Lung (tissue), 12 donors: Measurements from ENCODE around the gene RPL27. TPM values are rescaled to one million over a fixed set of nuclear protein-coding genes. Genes with fewer than 3 reads are reported as not detected.

Experiments
- ATAC-seq: fragments of 200-7000 bp; cut with Tn5 transposase; one replicate; pipeline ENCODE4 v1.9.1; 2020; ENCODE audit warnings: moderate number of reproducible peaks; ENCODE audit not compliant: insufficient read depth, low FRiP score
- DNase-seq, 3 donors: peaks; one replicate each; pipeline ENCODE4 v3.0.0-alpha.2; 2013 to 2017
- H3K27ac ChIP-seq, 2 donors: one replicate each; pipeline ENCODE4 v1.5.1; 2013; ENCODE audit warnings: mild to moderate bottlenecking in 2 of 2, moderate library complexity in 2 of 2, control low read depth in 1 of 2, inconsistent platforms in 1 of 2, low read depth in 1 of 2, low read length in 1 of 2
- H3K27me3 ChIP-seq, 3 donors: one replicate each; pipeline ENCODE4 v1.5.1; 2013; ENCODE audit warnings: low read length in 2 of 3; ENCODE audit not compliant: control insufficient read depth in 3 of 3, insufficient read depth in 3 of 3
- H3K36me3 ChIP-seq, 4 donors: one replicate each; pipeline ENCODE4 v1.5.1; 2013; ENCODE audit warnings: low read length in 4 of 4, mild to moderate bottlenecking in 1 of 4, moderate library complexity in 1 of 4; ENCODE audit not compliant: control insufficient read depth in 4 of 4, insufficient read depth in 4 of 4
- H3K4me1 ChIP-seq, 5 donors: one replicate each; pipeline ENCODE4 v1.5.1; 2013; ENCODE audit warnings: low read length in 5 of 5, mild to moderate bottlenecking in 2 of 5, moderate library complexity in 1 of 5; ENCODE audit not compliant: control insufficient read depth in 5 of 5, insufficient read depth in 5 of 5
- H3K4me3 ChIP-seq: one replicate; pipeline ENCODE4 v1.5.1; 2013; ENCODE audit warnings: mild to moderate bottlenecking, control low read depth, moderate library complexity
- H3K9ac ChIP-seq, 2 donors: one replicate each; pipeline ENCODE4 v1.5.1; 2013; ENCODE audit warnings: low read length in 2 of 2, control low read depth in 1 of 2; ENCODE audit not compliant: insufficient read depth in 1 of 2
- H3K9me3 ChIP-seq, 4 donors: one replicate each; pipeline ENCODE4 v1.5.1; 2013; ENCODE audit warnings: low read length in 3 of 4, mild to moderate bottlenecking in 1 of 4, moderate library complexity in 1 of 4; ENCODE audit not compliant: control insufficient read depth in 4 of 4, insufficient read depth in 3 of 4
- WGBS, 2 donors: extraction: QIAGEN DNeasy Blood & Tissue Kit; methylation state at CpG; one replicate each; pipeline ENCODE4 v1.1.7; 2013; 5-methylcytosine and 5-hydroxymethylcytosine counted together
- polyA plus RNA-seq, 2 donors: library from polyadenylated mRNA; stranded (reverse); fragments of 200-250 nt; gene quantifications; one replicate each; pipeline ENCODE4 v1.2.1, GENCODE V29; 2013
- total RNA-seq, 2 donors: library from RNA; depleted of rRNA in 1 of 2; stranded (reverse); fragments of >200 nt in 1 of 2; gene quantifications; one replicate each; pipeline ENCODE4 v1.2.1, GENCODE V29; 2014 to 2021
- TF ChIP-seq, protein P1 (sequence below): IDR thresholded peaks from 2 replicates; pipeline ENCODE4 v1.5.1; 2012; ENCODE audit warnings: mild to moderate bottlenecking; ENCODE audit errors: control extremely low read depth, extremely low read depth
- donor health status: control.
- donor health status: control.
- donor health status: Bipolar disorder and iron deficiency.
- donor health status: healthy.
- donor health status: DM: yes; HTN: yes; CAD: no.

RPL27 gene
- total and polyA plus RNA-seq, 4 donors = 665 to 3,245 (median 1,584) TPM

DNA sequence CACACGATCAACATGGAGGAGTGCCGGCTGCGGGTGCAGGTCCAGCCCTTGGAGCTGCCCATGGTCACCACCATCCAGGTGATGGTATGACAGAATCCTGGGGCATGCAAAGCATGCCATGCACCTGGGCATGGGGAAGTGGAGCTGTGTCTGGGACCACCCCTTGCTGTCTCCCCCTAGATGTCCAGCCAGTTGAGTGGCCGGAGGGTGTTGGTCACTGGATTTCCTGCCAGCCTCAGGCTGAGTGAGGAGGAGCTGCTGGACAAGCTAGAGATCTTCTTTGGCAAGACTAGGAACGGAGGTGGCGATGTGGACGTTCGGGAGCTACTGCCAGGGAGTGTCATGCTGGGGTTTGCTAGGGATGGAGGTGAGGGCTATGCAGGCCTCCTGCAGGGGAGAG, 15.1 kb downstream of the RPL27 start:
- no peak for DNase-seq
- peaks cover 0 to 23% (median 3%) of the 10 kb centered on the region in 5 donors for H3K4me1 ChIP-seq
- WGBS, 2 donors = 82% methylated on average over 8 of the region's 8 CpGs

DNA sequence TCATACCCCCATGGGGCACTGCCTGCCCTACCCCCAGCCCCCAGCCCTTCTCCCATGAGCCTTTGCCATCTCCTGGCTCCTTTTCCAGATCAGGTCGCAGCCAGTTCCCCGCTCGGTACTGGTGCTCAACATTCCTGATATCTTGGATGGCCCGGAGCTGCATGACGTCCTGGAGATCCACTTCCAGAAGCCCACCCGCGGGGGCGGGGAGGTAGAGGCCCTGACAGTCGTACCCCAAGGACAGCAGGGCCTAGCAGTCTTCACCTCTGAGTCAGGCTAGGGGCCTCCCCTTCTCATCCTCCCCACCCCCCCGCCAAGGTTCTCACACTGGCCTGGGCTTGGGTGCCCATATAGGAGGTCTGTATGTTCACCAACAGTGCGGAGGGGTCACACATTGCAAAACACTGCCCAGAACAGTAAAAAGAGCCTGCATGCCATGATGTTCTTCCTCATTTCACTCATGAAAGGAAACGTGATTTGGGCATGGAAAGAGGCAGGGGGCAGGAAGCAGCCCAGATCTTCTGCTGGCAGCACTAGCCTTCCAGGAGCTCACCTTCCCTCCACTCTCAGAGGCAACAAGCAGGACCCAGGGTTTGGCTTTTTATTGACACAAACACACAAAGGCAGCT, 15.9 kb downstream of the RPL27 start:
- no peak overlapping the region for H3K4me3 ChIP-seq
- H3K4me1 ChIP-seq = peaks cover 0 to 26% (median 9%) of the 10 kb centered on the region in 5 donors
- no peak overlapping the region for H3K9ac ChIP-seq
- no peaks in the 10 kb centered on the region for H3K27me3 ChIP-seq
- H3K27ac ChIP-seq = peak overlapping the region in 1 of 2 donors; percentile 48
- 64 to 76% methylated on average over 12 of the region's 12 CpGs for WGBS, 2 donors
- H3K9me3 ChIP-seq = no peaks in the 10 kb centered on the region
- H3K36me3 ChIP-seq = peaks cover 0 to 42% (median 7%) of the 10 kb centered on the region in 4 donors
- ATAC-seq (no peak), DNase-seq (no peak)
- TF ChIP-seq, protein P1, sequence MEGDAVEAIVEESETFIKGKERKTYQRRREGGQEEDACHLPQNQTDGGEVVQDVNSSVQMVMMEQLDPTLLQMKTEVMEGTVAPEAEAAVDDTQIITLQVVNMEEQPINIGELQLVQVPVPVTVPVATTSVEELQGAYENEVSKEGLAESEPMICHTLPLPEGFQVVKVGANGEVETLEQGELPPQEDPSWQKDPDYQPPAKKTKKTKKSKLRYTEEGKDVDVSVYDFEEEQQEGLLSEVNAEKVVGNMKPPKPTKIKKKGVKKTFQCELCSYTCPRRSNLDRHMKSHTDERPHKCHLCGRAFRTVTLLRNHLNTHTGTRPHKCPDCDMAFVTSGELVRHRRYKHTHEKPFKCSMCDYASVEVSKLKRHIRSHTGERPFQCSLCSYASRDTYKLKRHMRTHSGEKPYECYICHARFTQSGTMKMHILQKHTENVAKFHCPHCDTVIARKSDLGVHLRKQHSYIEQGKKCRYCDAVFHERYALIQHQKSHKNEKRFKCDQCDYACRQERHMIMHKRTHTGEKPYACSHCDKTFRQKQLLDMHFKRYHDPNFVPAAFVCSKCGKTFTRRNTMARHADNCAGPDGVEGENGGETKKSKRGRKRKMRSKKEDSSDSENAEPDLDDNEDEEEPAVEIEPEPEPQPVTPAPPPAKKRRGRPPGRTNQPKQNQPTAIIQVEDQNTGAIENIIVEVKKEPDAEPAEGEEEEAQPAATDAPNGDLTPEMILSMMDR = no peak

More for the DNA sequence above, 15.1 kb downstream of the RPL27 start:
- peaks cover 0 to 40% (median 5%) of the 10 kb centered on the region in 4 donors for H3K36me3 ChIP-seq
- no peak overlapping the region for H3K9ac ChIP-seq
- H3K9me3 ChIP-seq = no peaks in the 10 kb centered on the region
- H3K27ac ChIP-seq = peak overlapping the region in 1 of 2 donors; percentile 30
- TF ChIP-seq, protein P1 = no peak
- no peak for ATAC-seq
- H3K4me3 ChIP-seq = no peak overlapping the region
- H3K27me3 ChIP-seq = no peaks in the 10 kb centered on the region

DNA sequence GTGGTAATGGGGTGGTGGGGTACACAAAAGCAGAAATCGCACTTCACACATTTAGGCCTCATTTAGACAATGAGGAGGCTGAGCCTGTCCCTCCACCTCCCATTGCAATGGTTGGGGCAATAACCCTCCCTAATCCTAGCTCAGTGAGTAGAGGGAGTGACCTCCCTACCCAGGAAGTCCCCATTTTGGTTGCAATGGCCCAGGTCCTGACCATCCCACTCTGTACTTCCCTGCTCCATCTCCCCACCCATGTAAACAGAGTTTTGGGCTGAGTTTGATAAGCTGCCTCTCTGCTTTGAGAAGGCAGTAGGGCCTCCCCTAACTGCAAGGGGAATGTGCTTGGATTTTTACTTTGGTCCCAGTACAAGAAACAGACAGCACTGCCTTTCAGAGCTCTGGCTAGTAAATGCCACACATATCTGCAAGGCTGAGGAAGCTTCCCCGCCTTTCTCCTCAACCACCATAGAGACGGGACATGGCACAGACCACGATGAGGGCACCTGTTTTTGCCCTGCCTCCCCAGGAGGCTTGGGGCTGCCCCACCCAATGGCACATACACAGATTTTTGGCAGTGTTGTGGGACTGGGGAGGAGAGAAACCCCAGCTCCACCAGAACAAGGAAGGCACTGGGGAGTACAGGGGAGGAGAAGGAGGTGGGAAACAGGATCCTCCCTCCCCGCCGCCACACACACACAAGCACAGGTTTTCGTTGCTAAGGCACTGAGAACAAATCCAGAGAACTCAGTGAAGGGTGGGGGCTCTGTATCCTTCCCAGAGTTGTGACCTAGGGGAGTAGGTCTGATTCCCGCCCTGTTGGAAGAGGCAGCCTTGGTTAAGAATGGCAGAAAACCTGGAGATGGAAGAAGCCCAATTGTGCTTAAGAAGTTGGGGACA, 16.7 kb downstream of the RPL27 start:
- TF ChIP-seq, protein P1 = no peak
- H3K27ac ChIP-seq = peak overlapping the region; percentile 43 to 48
- 62 to 71% methylated on average over 8 of the region's 8 CpGs for WGBS, 2 donors
- ATAC-seq = no peak
- H3K4me3 ChIP-seq = no peak overlapping the region
- no peaks in the 10 kb centered on the region for H3K27me3 ChIP-seq
- peaks cover 0 to 42% (median 7%) of the 10 kb centered on the region in 4 donors for H3K36me3 ChIP-seq
- peaks cover 0 to 31% (median 9%) of the 10 kb centered on the region in 5 donors for H3K4me1 ChIP-seq
- H3K9me3 ChIP-seq = no peaks in the 10 kb centered on the region
- H3K9ac ChIP-seq = no peak overlapping the region
- DNase-seq = no peak
